ENCODE data around the gene ANKRD40. TPM values are rescaled to one million over a fixed set of nuclear protein-coding genes. Genes with fewer than 3 reads are reported as not detected.

Gene ANKRD40
- total RNA-seq, 6 experiments from 2014 or later: 13.9 to 17.4 (median 15.1) TPM

GRCh38 chr17:50697062-50697461 lies 10.7 kb downstream of the ANKRD40 start:
- Histone ChIP-seq H3K36me3 (peaks cover 0 to 49% (median 18%) of the 10 kb centered on the region in 4 donors), H3K27ac (no peak overlapping the region), H3K9me3 (no peaks in the 10 kb centered on the region), H3K4me1 (peaks cover 0 to 28% (median 16%) of the 10 kb centered on the region in 4 donors), H3K4me3 (no peak overlapping the region), H3K27me3 (no peaks in the 10 kb centered on the region)
- no peak for DNase-seq
- intact Hi-C loops (cut with DNase I): loop anchor here in 1 of 2 donors (5.0 kb wide), 1 partner anchor 150 kb away; the partner anchor contains the start of gene SPATA20
- TF ChIP-seq CTCF (IDR thresholded peaks at IDR 0.05) (no peak), POLR2A (IDR thresholded peaks at IDR 0.05) (no peak)
- 38% methylated on average over 3 of the region's 3 CpGs for WGBS (ENCODE audit: insufficient coverage, low coverage, low lambda C conversion rate, missing lambda C conversion rate)
- no peak for ATAC-seq

- 89% methylated on average over 2 of the region's 3 CpGs for WGBS (ENCODE audit: insufficient coverage, low coverage, low lambda C conversion rate, missing lambda C conversion rate)
- H3K27ac ChIP-seq: no peak overlapping the region
- no peaks in the 10 kb centered on the region for H3K27me3 ChIP-seq
- DNase-seq: peak in 1 of 3 donors; percentile 13
- no peak for ATAC-seq
- intact Hi-C loops (cut with DNase I): loop anchor here in 1 of 2 donors (5.0 kb wide), 1 partner anchor 149 kb away; the partner anchor contains the start of gene SPATA20
- peaks cover 0 to 49% (median 18%) of the 10 kb centered on the region in 4 donors for H3K36me3 ChIP-seq
- H3K4me1 ChIP-seq: peaks cover 0 to 34% (median 19%) of the 10 kb centered on the region in 4 donors
- no peak overlapping the region for H3K4me3 ChIP-seq
- H3K9me3 ChIP-seq: no peaks in the 10 kb centered on the region
- TF ChIP-seq POLR2A (IDR thresholded peaks at IDR 0.05) (no peak), CTCF (IDR thresholded peaks at IDR 0.05) (no peak)
Observed at GRCh38 chr17:50696365-50696879, 11.3 kb downstream of the ANKRD40 start.

GRCh38 chr17:50693036-50693682 lies 14.6 kb downstream of the ANKRD40 start:
- 32% methylated on average over 4 of the region's 5 CpGs for WGBS (ENCODE audit: insufficient coverage, low coverage, low lambda C conversion rate, missing lambda C conversion rate)
- intact Hi-C loops (cut with DNase I): loop anchor here in 1 of 2 donors (5.0 kb wide), 1 partner anchor 141 kb away; no protein-coding TSS in a partner anchor
- TF ChIP-seq POLR2A (IDR thresholded peaks at IDR 0.05) (no peak), CTCF (IDR thresholded peaks at IDR 0.05) (no peak)
- peak in 2 of 4 donors; percentile 26 to 44 for ATAC-seq
- no peak for DNase-seq
- peak overlapping the region in 2 of 3 donors; percentile 10 to 51 for H3K27ac ChIP-seq
- H3K9me3 ChIP-seq: no peaks in the 10 kb centered on the region
- H3K27me3 ChIP-seq: no peaks in the 10 kb centered on the region
- no peak overlapping the region for H3K4me3 ChIP-seq
- H3K36me3 ChIP-seq: peaks cover 0 to 30% (median 13%) of the 10 kb centered on the region in 4 donors
- peaks cover 2 to 64% (median 37%) of the 10 kb centered on the region in 4 donors for H3K4me1 ChIP-seq

- H3K9me3 ChIP-seq: no peaks in the 10 kb centered on the region
- peak overlapping the region in 2 of 3 donors; percentile 35 to 51 for H3K27ac ChIP-seq
- 55% methylated on average over 6 of the region's 6 CpGs for WGBS (ENCODE audit: insufficient coverage, low coverage, low lambda C conversion rate, missing lambda C conversion rate)
- DNase-seq: peak in 1 of 3 donors; percentile 27
- intact Hi-C loops (cut with DNase I): loop anchor here in 1 of 2 donors (5.0 kb wide), 1 partner anchor 140 kb away; no protein-coding TSS in a partner anchor
- TF ChIP-seq CTCF (IDR thresholded peaks at IDR 0.05) (no peak), POLR2A (IDR thresholded peaks at IDR 0.05) (no peak)
- no peak for ATAC-seq
- H3K27me3 ChIP-seq: no peaks in the 10 kb centered on the region
- H3K36me3 ChIP-seq: peaks cover 0 to 27% (median 10%) of the 10 kb centered on the region in 4 donors
- H3K4me3 ChIP-seq: no peak overlapping the region
- peaks cover 2 to 69% (median 38%) of the 10 kb centered on the region in 4 donors for H3K4me1 ChIP-seq
Observed at GRCh38 chr17:50692448-50693035, 15.2 kb downstream of the ANKRD40 start.
